HEK293 (cell line): ENCODE data around the gene RLF.

Source experiments
- CTCF ChIA-PET: fragments of 350-600 bp; formaldehyde crosslinking; extraction: SDS; loops from one replicate; lab custom pipeline; 2021; ENCODE audit warnings: antibody characterized with exemption; lab: Yijun Ruan, JAX
- POLR2A ChIA-PET: fragments of 300-600 bp; formaldehyde crosslinking; extraction: SDS; loops from one replicate; lab custom pipeline; 2020; ENCODE audit warnings: antibody characterized with exemption, inconsistent platforms; lab: Yijun Ruan, JAX
- H3K27ac ChIP-seq: fragments of 200-500 bp; sonication (Bioruptor generic); 2 replicates; pipeline ENCODE4 v1.5.1; 2014; ENCODE audit warnings: low read depth, low read length, control low read depth, inconsistent platforms; ENCODE audit errors: extremely low read depth
- H3K36me3 ChIP-seq, 2 experiments: fragments of 200-500 bp in 1 of 2; sonication (Bioruptor generic) in 1 of 2; 1 replicate in 1 of 2; 2 replicates in 1 of 2; pipeline ENCODE4 v1.5.1; 2014 to 2017; ENCODE audit warnings: inconsistent platforms in 2 of 2, low read length in 2 of 2; ENCODE audit not compliant: control insufficient read depth in 2 of 2, insufficient read depth in 1 of 2
- H3K4me1 ChIP-seq: fragments of 200-500 bp; sonication (Bioruptor generic); 2 replicates; pipeline ENCODE4 v1.5.1; 2014; ENCODE audit warnings: mild to moderate bottlenecking, low read length, inconsistent platforms; ENCODE audit not compliant: control insufficient read depth, insufficient read depth
- H3K4me3 ChIP-seq: 2 replicates; pipeline ENCODE4 v1.5.1; 2011; ENCODE audit warnings: low read depth, mild to moderate bottlenecking, control low read depth, low read length, moderate library complexity
- H3K9me3 ChIP-seq: fragments of 200-500 bp; sonication (Bioruptor generic); 2 replicates; pipeline ENCODE4 v1.5.1; 2014; ENCODE audit warnings: low read depth, low read length, inconsistent platforms; ENCODE audit not compliant: control insufficient read depth, insufficient read depth
- EGR2 ChIP-seq: fragments of 450-650 bp; formaldehyde crosslinking; IDR thresholded peaks from 2 replicates; pipeline ENCODE4 v1.5.1; 2016; ENCODE audit warnings: low read depth, missing biosample characterization, missing genetic modification characterization
- GLI2 ChIP-seq: fragments of 450-650 bp; formaldehyde crosslinking; IDR thresholded peaks from 2 replicates; pipeline ENCODE4; 2017; ENCODE audit warnings: missing biosample characterization, missing genetic modification characterization, low read depth, borderline replicate concordance
- HIC1 ChIP-seq: fragments of 450-650 bp; formaldehyde crosslinking; IDR thresholded peaks from 2 replicates; pipeline ENCODE4 v1.5.1; 2016; ENCODE audit warnings: missing biosample characterization, missing genetic modification characterization
- HOXC10 ChIP-seq: sonication (generic); formaldehyde crosslinking; IDR thresholded peaks from 2 replicates; pipeline ENCODE4 v1.8.1; 2023; ENCODE audit warnings: mild to moderate bottlenecking, missing genetic modification reagents
- MYNN ChIP-seq: fragments of 450-650 bp; formaldehyde crosslinking; IDR thresholded peaks from 2 replicates; pipeline ENCODE4 v1.5.1; 2016; ENCODE audit warnings: missing biosample characterization, missing genetic modification characterization, borderline replicate concordance
- SALL2 ChIP-seq: fragments of 450-650 bp; formaldehyde crosslinking; IDR thresholded peaks from 2 replicates; pipeline ENCODE4 v1.5.0; 2017; ENCODE audit warnings: missing biosample characterization, mild to moderate bottlenecking, missing genetic modification characterization, borderline replicate concordance
- TCF7L2 ChIP-seq: IDR thresholded peaks from 2 replicates; pipeline ENCODE4 v1.6.1; 2011; ENCODE audit warnings: low read depth, mild to moderate bottlenecking, inconsistent platforms, low read length, moderate library complexity, borderline replicate concordance
- YY1 ChIP-seq: fragments of 450-650 bp; formaldehyde crosslinking; IDR thresholded peaks from 2 replicates; pipeline ENCODE4 v1.5.1; 2018; ENCODE audit warnings: missing biosample characterization, missing genetic modification characterization
- ZBTB44 ChIP-seq: fragments of 450-650 bp; IDR thresholded peaks from 2 replicates; pipeline ENCODE4 v1.5.1; 2018; ENCODE audit warnings: missing biosample characterization, mild to moderate bottlenecking, missing genetic modification characterization
- ZNF132 ChIP-seq: fragments of 450-650 bp; formaldehyde crosslinking; IDR thresholded peaks from 2 replicates; pipeline ENCODE4 v1.5.1; 2017; ENCODE audit warnings: missing biosample characterization, missing genetic modification characterization, borderline replicate concordance
- ZNF133 ChIP-seq: fragments of 450-650 bp; formaldehyde crosslinking; IDR thresholded peaks from 2 replicates; pipeline ENCODE4 v1.5.1; 2016; ENCODE audit warnings: missing biosample characterization, missing genetic modification characterization
- ZNF23 ChIP-seq: fragments of 450-650 bp; formaldehyde crosslinking; IDR thresholded peaks from 2 replicates; pipeline ENCODE4 v1.5.1; 2016; ENCODE audit warnings: missing biosample characterization, missing genetic modification characterization, borderline replicate concordance
- ZNF274 ChIP-seq, 2 experiments: fragments of 200-500 bp in 1 of 2; fragments of 450-650 bp in 1 of 2; sonication (Bioruptor generic) in 1 of 2; formaldehyde crosslinking in 1 of 2; IDR thresholded peaks; 2 replicates each; pipeline versions ENCODE4 v1.5.1 to v1.6.1; 2014 to 2016; ENCODE audit warnings: borderline replicate concordance in 1 of 2, inconsistent platforms in 1 of 2, low read length in 1 of 2, missing biosample characterization in 1 of 2, missing genetic modification characterization in 1 of 2
- ZNF292 ChIP-seq: fragments of 450-650 bp; formaldehyde crosslinking; IDR thresholded peaks from 2 replicates; pipeline ENCODE4 v1.5.1; 2016; ENCODE audit warnings: low read depth, missing biosample characterization, missing genetic modification characterization, borderline replicate concordance
- ZNF350 ChIP-seq: fragments of 450-650 bp; formaldehyde crosslinking; IDR thresholded peaks from 2 replicates; pipeline ENCODE4 v1.5.0; 2017; ENCODE audit warnings: missing biosample characterization, mild to moderate bottlenecking, missing genetic modification characterization
- ZNF521 ChIP-seq: fragments of 450-650 bp; formaldehyde crosslinking; IDR thresholded peaks from 2 replicates; pipeline ENCODE4 v1.5.1; 2017; ENCODE audit warnings: missing biosample characterization, mild to moderate bottlenecking, missing genetic modification characterization
- ZNF530 ChIP-seq: fragments of 450-650 bp; formaldehyde crosslinking; IDR thresholded peaks from 2 replicates; pipeline ENCODE4 v1.5.1; 2016; ENCODE audit warnings: low read depth, missing biosample characterization, missing genetic modification characterization
- ZNF600 ChIP-seq: fragments of 450-650 bp; formaldehyde crosslinking; IDR thresholded peaks from 2 replicates; pipeline ENCODE4 v1.5.1; 2016; ENCODE audit warnings: missing biosample characterization, missing genetic modification characterization
- TF ChIP-seq, protein P1 (sequence below): fragments of 450-650 bp; formaldehyde crosslinking; IDR thresholded peaks from 2 replicates; pipeline ENCODE4 v1.5.1; 2016; ENCODE audit warnings: missing biosample characterization, missing genetic modification characterization
- TF ChIP-seq, protein P2 (sequence below): fragments of 450-650 bp; formaldehyde crosslinking; IDR thresholded peaks from 2 replicates; pipeline ENCODE4 v1.5.1; 2016; ENCODE audit warnings: missing biosample characterization, missing genetic modification characterization

RLF gene

DNA sequence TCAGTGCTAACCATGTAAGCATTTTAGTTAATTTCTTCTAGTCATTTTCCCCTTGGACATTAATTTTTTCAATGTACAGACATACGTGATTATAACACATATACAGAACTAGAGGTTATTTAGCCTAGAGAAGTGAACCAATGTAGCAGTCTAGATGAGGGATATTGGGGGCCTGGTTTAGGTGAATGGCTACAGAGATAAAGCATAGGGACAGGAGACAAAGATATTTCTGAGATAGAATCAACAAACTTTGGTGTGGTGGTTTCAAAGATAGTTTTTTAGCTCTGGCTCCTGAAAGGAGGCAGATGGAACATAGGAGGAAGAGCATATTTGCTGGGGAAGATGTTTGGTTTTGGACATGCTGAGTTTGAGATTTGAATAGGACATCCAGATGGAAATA, 23.0 kb downstream of the RLF start:
- Histone ChIP-seq H3K4me1 (no peaks in the 10 kb centered on the region), H3K9me3 (no peaks in the 10 kb centered on the region), H3K4me3 (no peak overlapping the region), H3K27ac (no peak overlapping the region), H3K36me3 (peaks cover 0 to 6% of the 10 kb centered on the region in 2 experiments; a peak in 1 of 3 replicates)
- TF ChIP-seq ZNF530 (no peak), GLI2 (tag by site-specific recombination) (no peak), ZBTB44 (tag by site-specific recombination) (no peak), ZNF132 (tag by site-specific recombination) (no peak), SALL2 (tag by site-specific recombination) (no peak), ZNF274 (IDR thresholded peaks at IDR 0.05; ENCODE audit: low read length) (no peak), ZNF274 (tag by site-specific recombination; IDR thresholded peaks at IDR 0.05; ENCODE audit: borderline replicate concordance) (no peak), MYNN (tag by site-specific recombination) (no peak)
- TF ChIP-seq, protein P1, sequence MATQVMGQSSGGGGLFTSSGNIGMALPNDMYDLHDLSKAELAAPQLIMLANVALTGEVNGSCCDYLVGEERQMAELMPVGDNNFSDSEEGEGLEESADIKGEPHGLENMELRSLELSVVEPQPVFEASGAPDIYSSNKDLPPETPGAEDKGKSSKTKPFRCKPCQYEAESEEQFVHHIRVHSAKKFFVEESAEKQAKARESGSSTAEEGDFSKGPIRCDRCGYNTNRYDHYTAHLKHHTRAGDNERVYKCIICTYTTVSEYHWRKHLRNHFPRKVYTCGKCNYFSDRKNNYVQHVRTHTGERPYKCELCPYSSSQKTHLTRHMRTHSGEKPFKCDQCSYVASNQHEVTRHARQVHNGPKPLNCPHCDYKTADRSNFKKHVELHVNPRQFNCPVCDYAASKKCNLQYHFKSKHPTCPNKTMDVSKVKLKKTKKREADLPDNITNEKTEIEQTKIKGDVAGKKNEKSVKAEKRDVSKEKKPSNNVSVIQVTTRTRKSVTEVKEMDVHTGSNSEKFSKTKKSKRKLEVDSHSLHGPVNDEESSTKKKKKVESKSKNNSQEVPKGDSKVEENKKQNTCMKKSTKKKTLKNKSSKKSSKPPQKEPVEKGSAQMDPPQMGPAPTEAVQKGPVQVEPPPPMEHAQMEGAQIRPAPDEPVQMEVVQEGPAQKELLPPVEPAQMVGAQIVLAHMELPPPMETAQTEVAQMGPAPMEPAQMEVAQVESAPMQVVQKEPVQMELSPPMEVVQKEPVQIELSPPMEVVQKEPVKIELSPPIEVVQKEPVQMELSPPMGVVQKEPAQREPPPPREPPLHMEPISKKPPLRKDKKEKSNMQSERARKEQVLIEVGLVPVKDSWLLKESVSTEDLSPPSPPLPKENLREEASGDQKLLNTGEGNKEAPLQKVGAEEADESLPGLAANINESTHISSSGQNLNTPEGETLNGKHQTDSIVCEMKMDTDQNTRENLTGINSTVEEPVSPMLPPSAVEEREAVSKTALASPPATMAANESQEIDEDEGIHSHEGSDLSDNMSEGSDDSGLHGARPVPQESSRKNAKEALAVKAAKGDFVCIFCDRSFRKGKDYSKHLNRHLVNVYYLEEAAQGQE (tag by site-specific recombination), result no peak
- POLR2A ChIA-PET, result no interaction called here
- CTCF ChIA-PET, result interaction anchor here (0.7 to 6.1 kb wide), 12 partner anchors 7 to 512 kb away, joined by 3 to 49 read pairs (median 8); partner anchors contain the start of genes CAP1 and NT5C1A

- Histone ChIP-seq H3K9me3 (no peaks in the 10 kb centered on the region), H3K27ac (no peak overlapping the region)
- 0 out of 2 replicates have a peak, but pooled peaks have one; percentile 19 for TF ChIP-seq EGR2 (tag by site-specific recombination)
- no peak for TF ChIP-seq HOXC10
- TF ChIP-seq ZNF350 (tag by site-specific recombination), result 0 out of 2 replicates have a peak, but pooled peaks have one; percentile 18
- TF ChIP-seq, all 188 proteins: peak for 2
- no peak overlapping the region for H3K4me3 ChIP-seq
- H3K4me1 ChIP-seq, result no peaks in the 10 kb centered on the region
- POLR2A ChIA-PET, result interaction anchor here (0.7 kb wide), 1 partner anchor 1087 kb away, joined by 6 read pairs; no protein-coding TSS in a partner anchor
- H3K36me3 ChIP-seq, result peaks cover 9 to 25% of the 10 kb centered on the region in 2 experiments
- CTCF ChIA-PET, result interaction anchor here (1.1 to 6.1 kb wide), 2 partner anchors 35 to 43 kb away, joined by 7 to 49 read pairs; no protein-coding TSS in a partner anchor
Observed at GRCh38 chr1:40185951-40186864, 25.0 kb downstream of the RLF start.

DNA sequence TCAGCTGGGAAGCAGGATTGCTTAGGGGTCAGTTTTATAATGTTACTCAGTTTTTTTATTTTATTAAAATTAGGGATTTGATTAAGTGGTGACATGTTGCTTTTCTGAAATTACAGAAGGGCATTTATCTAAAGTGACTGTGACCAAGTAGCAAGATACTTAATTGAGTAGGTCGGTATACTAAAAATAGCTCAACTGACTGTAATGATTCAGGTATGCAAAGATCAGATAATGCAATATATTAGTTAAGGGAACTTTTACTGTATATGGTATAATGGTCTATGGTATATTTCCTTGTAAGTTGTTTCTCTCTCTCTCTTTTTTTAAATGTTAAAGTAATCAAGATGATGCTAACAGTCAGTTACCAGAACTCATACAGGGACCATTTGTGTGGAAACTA, 26.2 kb downstream of the RLF start:
- Histone ChIP-seq H3K9me3 (no peaks in the 10 kb centered on the region), H3K27ac (no peak overlapping the region), H3K36me3 (peaks cover 12 to 37% of the 10 kb centered on the region in 2 experiments), H3K4me1 (no peaks in the 10 kb centered on the region), H3K4me3 (no peak overlapping the region)
- ChIA-PET CTCF (interaction anchor here (0.8 to 6.1 kb wide), 3 partner anchors 24 to 152 kb away, joined by 3 to 49 read pairs (median 3); no protein-coding TSS in a partner anchor), POLR2A (no interaction called here)
- TF ChIP-seq, protein P2, sequence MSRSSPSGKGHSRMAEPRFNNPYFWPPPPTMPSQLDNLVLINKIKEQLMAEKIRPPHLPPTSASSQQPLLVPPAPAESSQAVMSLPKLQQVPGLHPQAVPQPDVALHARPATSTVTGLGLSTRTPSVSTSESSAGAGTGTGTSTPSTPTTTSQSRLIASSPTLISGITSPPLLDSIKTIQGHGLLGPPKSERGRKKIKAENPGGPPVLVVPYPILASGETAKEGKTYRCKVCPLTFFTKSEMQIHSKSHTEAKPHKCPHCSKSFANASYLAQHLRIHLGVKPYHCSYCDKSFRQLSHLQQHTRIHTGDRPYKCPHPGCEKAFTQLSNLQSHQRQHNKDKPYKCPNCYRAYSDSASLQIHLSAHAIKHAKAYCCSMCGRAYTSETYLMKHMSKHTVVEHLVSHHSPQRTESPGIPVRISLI (tag by site-specific recombination), result no peak
- TF ChIP-seq ZNF292 (tag by site-specific recombination) (no peak), HOXC10 (no peak), YY1 (tag by site-specific recombination) (no peak), TCF7L2 (no peak), HIC1 (tag by site-specific recombination) (no peak), ZNF600 (tag by site-specific recombination) (no peak), ZNF521 (tag by site-specific recombination) (no peak), ZNF133 (tag by site-specific recombination) (no peak), ZNF23 (no peak)
